Panc1 (cell line): Measurements from ENCODE around the gene KIAA0586. TPM values are rescaled to one million over a fixed set of nuclear protein-coding genes. Genes with fewer than 3 reads are reported as not detected.

ENCODE experiments used
- ATAC-seq: fragments of 200-7000 bp; cut with Tn5 transposase; 2 replicates; pipeline ENCODE4 v1.9.1; 2020; ENCODE audit warnings: mild to moderate bottlenecking, moderate library complexity
- BruUV-seq: library from RNA; stranded (reverse); fragments of 400-500 nt; replicated peaks from 2 replicates; lab custom pipeline; 2021; lab: Mats Ljungman, UMichigan
- CTCF ChIA-PET: fragments of 300-600 bp; sonication (Branson Sonifier 250); formaldehyde crosslinking; loops from one replicate; lab custom pipeline; 2022; ENCODE audit warnings: antibody characterized with exemption; lab: Charles Lee
- POLR2A ChIA-PET: fragments of 300-600 bp; sonication (Branson Sonifier 250); formaldehyde crosslinking; loops from one replicate; lab custom pipeline; 2022; ENCODE audit warnings: antibody characterized with exemption; lab: Charles Lee
- DNase-seq: peaks from one replicate; pipeline ENCODE4 v3.0.0-alpha.2; 2010; ENCODE audit warnings: low read depth, low spot score
- H3K27ac ChIP-seq: 2 replicates; pipeline ENCODE4 v1.5.1; 2011; ENCODE audit warnings: mild to moderate bottlenecking, low read length, inconsistent platforms
- H3K27me3 ChIP-seq: fragments of 200-500 bp; sonication (Bioruptor generic); 2 replicates; pipeline ENCODE4 v1.6.0; 2014; ENCODE audit warnings: low read length, inconsistent platforms; ENCODE audit not compliant: control insufficient read depth, insufficient read depth
- H3K36me3 ChIP-seq: fragments of 200-500 bp; sonication (Bioruptor generic); 2 replicates; pipeline ENCODE4 v1.5.1; 2014; ENCODE audit warnings: inconsistent platforms, mild to moderate bottlenecking, low read length, moderate library complexity; ENCODE audit not compliant: control insufficient read depth, insufficient read depth
- H3K4me1 ChIP-seq: 2 replicates; pipeline ENCODE4 v1.5.1; 2011; ENCODE audit warnings: inconsistent platforms, mild to moderate bottlenecking, low read length, moderate library complexity; ENCODE audit not compliant: control insufficient read depth, insufficient read depth
- H3K4me3 ChIP-seq, 2 experiments: 2 replicates each; pipeline ENCODE4 v1.5.1; 2011 to 2012; ENCODE audit warnings: low read depth in 2 of 2, low read length in 2 of 2, mild to moderate bottlenecking in 2 of 2, inconsistent platforms in 1 of 2, moderate library complexity in 1 of 2
- H3K9me3 ChIP-seq: fragments of 200-500 bp; sonication (Bioruptor generic); 2 replicates; pipeline ENCODE4 v1.5.1; 2014; ENCODE audit warnings: low read depth, mild to moderate bottlenecking, inconsistent platforms, low read length, moderate library complexity; ENCODE audit not compliant: control insufficient read depth, insufficient read depth
- CTCF ChIP-seq: fragments of 450-650 bp; IDR thresholded peaks from 2 replicates; pipeline ENCODE4 v1.5.1; 2017; ENCODE audit warnings: mild to moderate bottlenecking
- POLR2AphosphoS5 ChIP-seq: IDR thresholded peaks from 2 replicates; pipeline ENCODE4 v1.6.1; 2012; ENCODE audit warnings: mild to moderate bottlenecking, low read depth, low read length, moderate library complexity
- REST ChIP-seq, 2 experiments: IDR thresholded peaks; 2 replicates each; pipeline ENCODE4 v1.6.1; 2011 to 2012; ENCODE audit warnings: low read depth in 2 of 2, control low read depth in 1 of 2, low read length in 1 of 2, mild to moderate bottlenecking in 1 of 2, moderate library complexity in 1 of 2; ENCODE audit not compliant: insufficient read depth in 1 of 2
- SIN3A ChIP-seq: IDR thresholded peaks from 2 replicates; pipeline ENCODE4 v1.6.1; 2012; ENCODE audit warnings: low read depth, mild to moderate bottlenecking, low read length, moderate library complexity, borderline replicate concordance; ENCODE audit not compliant: insufficient read depth
- TCF7L2 ChIP-seq: IDR thresholded peaks from 2 replicates; pipeline ENCODE4 v1.6.1; 2011; ENCODE audit warnings: mild to moderate bottlenecking, low read depth, low read length, inconsistent platforms
- in situ Hi-C: cut with HindIII; loops from 2 replicates; pipeline ENCODE4 v1.10.0; 2016; ENCODE audit warnings: low sequenced_read_pairs, low pct_unique_long_range_greater_than_20kb
- intact Hi-C: fragments of 100-400 bp; cut with micrococcal nuclease; formaldehyde crosslinking; loops from one replicate; pipeline ENCODE4 v1.10.0; 2022; ENCODE audit not compliant: unreplicated experiment
- total RNA-seq: library from RNA; stranded (reverse); gene quantifications from one replicate; pipeline ENCODE4 v1.2.1, GENCODE V29; 2021; ENCODE audit not compliant: unreplicated experiment

The KIAA0586 gene
- total RNA-seq, 1 experiment from 2014 or later, result 14.7 TPM

- ChIA-PET POLR2A (no interaction called here), CTCF (no interaction called here)
- TF ChIP-seq REST (IDR thresholded peaks at IDR 0.05; ENCODE audit: insufficient read depth in 1 of 2, low read depth in 2 of 2, low read length in 1 of 2) (no peak), SIN3A (no peak), CTCF (no peak), POLR2AphosphoS5 (no peak), TCF7L2 (no peak)
- ATAC-seq (no peak), DNase-seq (no peak)
- H3K27me3 ChIP-seq, result no peaks in the 10 kb centered on the region
- H3K36me3 ChIP-seq, result no peaks in the 10 kb centered on the region
- in situ Hi-C loops, result no loop called here
- H3K4me1 ChIP-seq, result no peaks in the 10 kb centered on the region
- no peak overlapping the region for H3K27ac ChIP-seq
- H3K9me3 ChIP-seq, result no peaks in the 10 kb centered on the region
- BruUV-seq, result no TSS peak
- H3K4me3 ChIP-seq, result no peak overlapping the region
- intact Hi-C loops, result no loop called here
Measured at GRCh38 chr14:58593977-58594376, 166.5 kb downstream of the KIAA0586 start.

- Histone ChIP-seq H3K36me3 (no peaks in the 10 kb centered on the region), H3K27ac (no peak overlapping the region), H3K9me3 (no peaks in the 10 kb centered on the region), H3K4me3 (no peak overlapping the region), H3K27me3 (no peaks in the 10 kb centered on the region), H3K4me1 (no peaks in the 10 kb centered on the region)
- no peak for TF ChIP-seq TCF7L2
- TF ChIP-seq POLR2AphosphoS5, result no peak
- no peak for TF ChIP-seq SIN3A
- TF ChIP-seq CTCF, result no peak
- TF ChIP-seq REST (IDR thresholded peaks at IDR 0.05; ENCODE audit: insufficient read depth in 1 of 2, low read depth in 2 of 2, low read length in 1 of 2), result no peak
- no TSS peak for BruUV-seq
- ChIA-PET CTCF (no interaction called here), POLR2A (no interaction called here)
- DNase-seq (no peak), ATAC-seq (no peak)
- in situ Hi-C loops, result no loop called here
- intact Hi-C loops, result no loop called here
Measured at GRCh38 chr14:58597041-58597440, 169.5 kb downstream of the KIAA0586 start.
